SJSA1 (cell line): ENCODE data around the gene ATP1A4. TPM values are rescaled to one million over a fixed set of nuclear protein-coding genes. Genes with fewer than 3 reads are reported as not detected.

Experiments
- DNase-seq, 2 experiments: peaks; one replicate each; pipeline ENCODE4 v3.0.0-alpha.2; 2015 to 2020; ENCODE audit warnings: low spot score in 2 of 2, low read depth in 1 of 2
- H3K27ac ChIP-seq: fragments of 250-450 bp; sonication (Bioruptor Pico); 2 replicates; pipeline ENCODE4 v1.5.1; 2020; ENCODE audit warnings: mild to moderate bottlenecking, moderate library complexity
- H3K27me3 ChIP-seq: fragments of 250-450 bp; sonication (Bioruptor Pico); replicated peaks from 2 replicates; pipeline ENCODE4 v1.5.1; 2020; ENCODE audit warnings: mild to moderate bottlenecking, moderate library complexity
- H3K36me3 ChIP-seq: fragments of 250-450 bp; sonication (Bioruptor Pico); 2 replicates; pipeline ENCODE4 v1.5.1; 2020; ENCODE audit warnings: mild to moderate bottlenecking
- H3K4me1 ChIP-seq: fragments of 250-450 bp; sonication (Bioruptor Pico); replicated peaks from 2 replicates; pipeline ENCODE4 v1.6.1; 2021; ENCODE audit warnings: mild to moderate bottlenecking
- H3K4me3 ChIP-seq: fragments of 250-450 bp; sonication (Bioruptor Pico); 2 replicates; pipeline ENCODE4 v1.5.1; 2020; ENCODE audit warnings: mild to moderate bottlenecking
- H3K9me3 ChIP-seq: fragments of 250-450 bp; sonication (Bioruptor Pico); replicated peaks from 2 replicates; pipeline ENCODE4 v1.5.1; 2020; ENCODE audit warnings: mild to moderate bottlenecking
- total RNA-seq: library from RNA; depleted of rRNA; stranded (reverse); fragments of >200 nt; shearing (Covaris generic); gene quantifications from 2 replicates; pipeline ENCODE4 v1.2.3, GENCODE V29; 2014

Gene ATP1A4
- total RNA-seq, 1 experiment from 2014 or later: not detected

- H3K27me3 ChIP-seq: no peaks in the 10 kb centered on the region
- H3K4me3 ChIP-seq: no peak overlapping the region
- DNase-seq: no peak
- H3K9me3 ChIP-seq: 0 out of 2 replicates have a peak, but pooled peaks cover 4% of the 10 kb centered on the region
- H3K27ac ChIP-seq: no peak overlapping the region
- peaks cover 6% of the 10 kb centered on the region for H3K36me3 ChIP-seq
- peaks cover 7% of the 10 kb centered on the region for H3K4me1 ChIP-seq
These were observed 49.4 kb downstream of the ATP1A4 start for GRCh38 chr1:160200786-160201185.

DNA sequence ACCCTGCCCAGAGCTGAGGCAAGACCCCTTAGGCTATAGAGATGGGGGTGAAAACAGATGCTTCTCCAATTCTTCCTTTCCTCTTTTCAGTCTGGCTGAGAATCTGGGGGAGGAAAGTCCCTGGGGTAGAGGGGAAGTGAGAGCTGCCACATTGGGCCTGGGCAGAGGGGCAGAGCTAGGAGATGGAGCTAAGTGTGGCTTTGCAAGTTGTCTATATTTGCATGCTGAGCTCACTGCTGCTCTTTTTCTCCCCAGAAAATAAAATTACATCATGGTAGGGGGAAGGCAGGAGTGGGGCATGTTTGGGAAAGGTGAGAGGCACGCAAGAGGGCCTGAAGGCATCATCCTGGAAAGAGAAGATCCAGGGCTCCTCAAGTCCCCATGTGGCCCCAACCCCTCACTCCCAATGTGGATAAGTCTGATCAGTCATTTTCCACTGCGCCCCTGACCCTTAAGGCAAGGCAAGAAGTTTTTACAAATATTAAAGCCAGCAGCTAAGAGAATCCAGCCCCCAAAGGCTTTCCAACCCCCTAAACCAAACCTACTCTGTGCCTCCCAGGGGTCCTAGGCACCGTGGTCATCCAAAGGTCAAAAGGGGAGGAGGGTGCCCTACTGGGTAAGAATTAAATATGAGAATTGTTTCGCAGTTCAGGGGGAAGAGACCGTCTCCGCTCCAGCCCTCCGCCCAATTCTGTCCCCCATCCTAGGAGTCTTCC is 53.3 kb downstream of the ATP1A4 start:
- H3K36me3 ChIP-seq: peaks cover 42% of the 10 kb centered on the region
- H3K4me1 ChIP-seq: peaks cover 43% of the 10 kb centered on the region
- peak overlapping the region; percentile 99 for H3K4me3 ChIP-seq
- 0 out of 2 replicates have a peak, but pooled peaks cover 4% of the 10 kb centered on the region for H3K9me3 ChIP-seq
- no peaks in the 10 kb centered on the region for H3K27me3 ChIP-seq
- H3K27ac ChIP-seq: peak overlapping the region; percentile 99
- peak in 1 of 2 experiments; percentile 16 for DNase-seq

DNA sequence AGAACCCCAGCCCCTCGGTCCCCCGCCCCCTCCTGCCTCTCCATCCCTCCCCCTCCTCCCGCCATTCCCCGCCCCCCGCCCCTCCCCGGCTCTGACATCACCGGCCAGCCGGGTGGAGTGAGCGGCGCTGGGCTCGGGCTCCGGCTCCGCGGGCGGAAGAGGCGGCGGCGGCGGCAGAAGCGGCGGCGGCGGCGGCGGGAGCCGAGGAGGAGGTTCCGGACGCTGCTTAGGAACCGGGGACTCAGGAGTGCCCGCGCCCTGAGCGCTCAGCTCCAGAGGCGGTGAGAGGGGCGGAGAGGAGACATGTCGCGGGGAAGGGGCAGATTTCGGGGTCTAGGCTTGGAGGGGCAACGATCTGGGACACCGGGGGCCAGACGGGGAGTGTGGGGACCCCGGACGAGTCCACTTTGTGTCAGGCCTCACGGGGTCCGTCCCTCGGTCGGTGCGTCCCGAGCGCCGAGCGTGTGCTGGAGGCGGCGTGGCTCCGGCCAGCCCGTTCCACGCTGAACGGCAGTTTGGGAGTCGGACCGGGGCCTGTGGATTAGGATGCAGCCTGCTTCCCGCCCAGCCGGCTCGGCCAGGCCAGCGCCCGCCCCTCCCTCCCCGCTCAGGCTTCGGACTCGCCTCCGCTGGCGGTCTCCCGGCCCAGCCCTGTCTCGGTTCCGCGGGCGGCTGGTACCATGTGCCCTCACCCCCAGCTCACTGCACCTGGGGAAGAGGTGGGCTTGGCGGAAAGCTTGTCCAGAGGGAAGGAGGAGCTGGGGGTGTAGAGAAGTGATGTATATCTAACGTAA is 54.0 kb downstream of the ATP1A4 start, which contains the start of gene PEA15:
PEA15 (plus strand) TSS at position 143 of the 794 bp plus-strand sequence. CDS start 6,161 bp downstream, outside the sequence.
- H3K9me3 ChIP-seq: 0 out of 2 replicates have a peak, but pooled peaks cover 8% of the 10 kb centered on the region
- H3K36me3 ChIP-seq: peaks cover 49% of the 10 kb centered on the region
- peak within 1 kb of the TSS; percentile 99 for H3K27ac ChIP-seq
- no peaks in the 10 kb centered on the region for H3K27me3 ChIP-seq
- H3K4me1 ChIP-seq: peaks cover 47% of the 10 kb centered on the region
- H3K4me3 ChIP-seq: peak within 1 kb of the TSS; percentile 99
- peak; percentile 60 to 84 for DNase-seq

DNA sequence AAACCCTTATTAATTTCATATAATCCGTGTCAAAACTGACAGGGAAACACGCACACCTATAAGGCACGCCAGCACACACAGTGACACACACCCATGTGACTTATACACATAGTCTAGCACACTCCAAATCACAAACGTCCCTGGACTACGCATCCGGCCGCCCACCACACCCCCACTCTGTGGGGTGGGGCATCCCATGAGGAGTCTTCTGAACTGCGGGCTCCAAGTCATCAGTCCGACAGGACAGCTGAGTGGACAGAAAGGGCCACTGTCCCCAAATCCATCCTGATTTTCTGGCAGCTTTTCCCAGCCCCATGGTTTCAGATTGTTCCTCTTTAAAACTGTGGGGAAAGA is 54.6 kb downstream of the ATP1A4 start:
- DNase-seq: peak; percentile 81 to 89
- 0 out of 2 replicates have a peak, but pooled peaks cover 9% of the 10 kb centered on the region for H3K9me3 ChIP-seq
- H3K27ac ChIP-seq: peak overlapping the region; percentile 99
- H3K4me3 ChIP-seq: peak overlapping the region; percentile 99
- H3K27me3 ChIP-seq: no peaks in the 10 kb centered on the region
- peaks cover 55% of the 10 kb centered on the region for H3K36me3 ChIP-seq
- H3K4me1 ChIP-seq: peaks cover 47% of the 10 kb centered on the region

- H3K36me3 ChIP-seq: peaks cover 61% of the 10 kb centered on the region
These were observed 55.2 kb downstream of the ATP1A4 start for GRCh38 chr1:160206421-160207117.

DNA sequence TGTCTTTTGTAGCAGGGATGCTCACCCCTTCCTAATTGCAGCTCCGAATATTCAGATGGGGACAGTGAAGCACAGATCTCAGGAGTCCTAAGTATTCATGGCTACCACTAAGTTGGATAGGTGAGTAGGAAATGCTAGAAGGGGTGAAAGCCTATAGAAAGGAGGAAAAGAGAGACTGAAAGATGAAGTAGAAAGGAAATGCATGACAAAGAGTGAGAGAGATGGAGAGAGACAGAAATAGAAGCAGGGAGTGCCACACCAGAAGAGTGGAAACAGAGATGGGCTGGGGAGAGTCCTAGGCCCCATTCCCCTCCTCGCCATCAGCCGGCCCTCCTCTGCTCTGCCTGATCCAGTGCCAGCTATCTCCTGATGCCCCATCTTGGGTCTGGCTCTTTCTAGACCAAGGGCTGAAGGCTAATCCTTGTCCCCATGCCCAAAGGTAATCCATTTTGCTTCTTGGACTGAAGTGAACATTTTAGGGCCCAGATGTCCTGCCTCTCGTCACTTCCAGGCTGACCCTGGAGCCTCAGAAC is 55.8 kb downstream of the ATP1A4 start:
- Histone ChIP-seq H3K4me1 (peaks cover 47% of the 10 kb centered on the region), H3K36me3 (peaks cover 67% of the 10 kb centered on the region), H3K27ac (peak overlapping the region; percentile 99), H3K9me3 (0 out of 2 replicates have a peak, but pooled peaks cover 9% of the 10 kb centered on the region), H3K27me3 (no peaks in the 10 kb centered on the region), H3K4me3 (peak overlapping the region; percentile 99; the same call in 1 of the 2 replicates)
- DNase-seq: no peak

More at GRCh38 chr1:160206421-160207117, 55.2 kb downstream of the ATP1A4 start:
- Histone ChIP-seq H3K4me1 (peaks cover 47% of the 10 kb centered on the region), H3K4me3 (peak overlapping the region; percentile 99), H3K27me3 (no peaks in the 10 kb centered on the region), H3K9me3 (0 out of 2 replicates have a peak, but pooled peaks cover 9% of the 10 kb centered on the region), H3K27ac (peak overlapping the region; percentile 99)
- peak; percentile 89 to 95 for DNase-seq

DNA sequence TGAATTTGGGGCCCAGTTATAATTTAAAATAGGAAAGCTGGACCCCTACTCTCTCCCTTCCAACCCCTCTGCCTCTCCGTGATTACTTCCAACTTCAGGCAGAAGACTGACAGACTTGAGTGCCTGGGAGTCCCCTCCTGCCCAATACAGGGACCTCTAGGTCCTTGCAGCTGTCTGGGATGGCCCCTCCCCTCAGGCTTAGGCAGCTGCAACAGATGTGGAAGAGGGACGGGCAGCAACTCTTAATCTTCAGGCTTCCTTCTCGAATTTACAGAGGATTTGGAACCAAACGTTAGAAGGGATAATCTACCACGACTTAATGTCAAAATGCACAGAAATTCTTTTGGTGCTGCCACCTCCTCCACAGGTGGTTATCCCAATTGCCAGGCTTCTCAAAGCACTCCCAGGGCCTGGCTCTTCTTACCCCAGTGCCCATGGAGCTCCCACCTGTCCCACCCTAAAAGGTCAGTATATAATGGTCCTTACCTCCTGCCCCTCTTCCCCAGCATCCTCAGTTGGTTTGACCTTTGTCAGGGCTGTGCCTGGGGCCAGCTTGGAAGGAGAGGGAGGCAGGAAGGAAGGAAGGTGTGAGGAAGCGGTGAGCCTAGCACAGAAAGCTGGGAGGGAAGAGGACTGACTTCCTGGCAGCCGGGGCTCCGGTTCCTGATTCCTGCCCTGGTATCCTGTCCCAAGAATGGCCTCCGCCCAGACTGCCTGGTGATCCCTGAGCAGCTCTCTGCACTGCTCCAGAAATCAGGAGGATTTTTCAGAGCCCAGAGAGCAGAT is 56.6 kb downstream of the ATP1A4 start:
- peaks cover 75% of the 10 kb centered on the region for H3K36me3 ChIP-seq
- no peaks in the 10 kb centered on the region for H3K27me3 ChIP-seq
- H3K9me3 ChIP-seq: 0 out of 2 replicates have a peak, but pooled peaks cover 9% of the 10 kb centered on the region
- H3K27ac ChIP-seq: peak overlapping the region; percentile 99; the same call in 1 of the 2 replicates
- H3K4me3 ChIP-seq: no peak overlapping the region
- H3K4me1 ChIP-seq: peaks cover 47% of the 10 kb centered on the region
- DNase-seq: no peak

DNA sequence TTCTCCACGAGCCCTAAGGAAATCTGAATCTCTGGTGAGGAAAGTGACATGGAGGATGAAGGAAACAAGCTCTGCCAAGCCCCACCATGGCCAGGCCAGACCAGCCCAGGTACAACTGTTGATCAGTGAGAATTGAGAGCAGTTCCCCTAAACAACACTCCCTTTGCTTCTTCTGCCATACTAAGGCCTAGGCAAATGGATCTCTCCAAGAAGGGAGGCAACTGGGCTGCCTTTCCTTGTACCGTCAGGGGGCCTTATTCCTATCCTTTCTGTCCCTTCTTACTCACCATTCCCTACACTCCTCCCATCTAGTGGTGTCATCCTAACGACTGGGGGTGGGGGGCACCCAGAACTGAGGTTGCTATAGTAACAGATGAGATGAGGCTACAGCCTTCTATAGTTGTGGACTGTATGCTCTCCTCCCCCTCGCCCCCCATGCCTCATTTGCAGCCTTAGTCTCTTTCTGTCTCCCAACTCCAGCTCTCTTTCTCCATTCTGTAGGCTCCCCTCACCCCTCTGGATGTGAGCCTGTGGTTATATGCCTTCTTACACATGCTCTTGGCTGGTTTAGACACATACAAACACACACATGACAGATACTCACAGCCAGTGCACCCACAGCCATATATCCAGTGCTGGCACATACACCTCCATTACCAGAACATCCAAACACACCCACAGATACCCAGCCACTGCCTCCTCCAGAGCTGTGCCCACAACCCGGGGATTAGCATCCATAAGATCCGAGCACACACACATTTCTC is 57.3 kb downstream of the ATP1A4 start:
- 0 out of 2 replicates have a peak, but pooled peaks cover 9% of the 10 kb centered on the region for H3K9me3 ChIP-seq
- H3K36me3 ChIP-seq: peaks cover 81% of the 10 kb centered on the region
- no peaks in the 10 kb centered on the region for H3K27me3 ChIP-seq
- H3K4me1 ChIP-seq: peaks cover 47% of the 10 kb centered on the region
- no peak overlapping the region for H3K27ac ChIP-seq
- no peak for DNase-seq
- H3K4me3 ChIP-seq: no peak overlapping the region

- Histone ChIP-seq H3K27me3 (no peaks in the 10 kb centered on the region), H3K27ac (no peak overlapping the region), H3K4me1 (peaks cover 48% of the 10 kb centered on the region), H3K9me3 (0 out of 2 replicates have a peak, but pooled peaks cover 9% of the 10 kb centered on the region), H3K36me3 (peaks cover 88% of the 10 kb centered on the region), H3K4me3 (no peak overlapping the region)
- no peak for DNase-seq
These were observed 58.1 kb downstream of the ATP1A4 start for GRCh38 chr1:160209321-160210046.

DNA sequence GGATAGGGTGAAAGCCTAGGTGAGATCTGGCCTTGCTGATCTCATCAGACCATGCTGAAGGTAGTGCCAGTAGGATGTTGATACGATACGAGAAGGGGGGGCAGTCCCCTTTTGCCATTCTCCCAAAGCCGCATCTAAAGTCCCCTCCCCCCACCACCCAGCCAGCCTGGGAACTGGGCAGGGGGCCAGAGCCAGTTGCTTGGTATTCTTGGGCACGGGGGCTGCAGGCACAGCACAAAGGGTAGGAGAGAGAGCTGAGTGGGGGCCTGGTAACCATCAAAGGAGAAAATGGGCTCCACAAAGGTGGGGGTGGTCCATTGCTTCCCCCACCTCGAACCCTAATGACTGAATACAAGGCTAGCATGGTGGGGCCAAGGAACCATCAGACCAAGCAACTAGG is 59.2 kb downstream of the ATP1A4 start:
- Histone ChIP-seq H3K36me3 (peaks cover 95% of the 10 kb centered on the region), H3K27ac (no peak overlapping the region)

GRCh38 chr1:160211046-160211790 is 59.8 kb downstream of the ATP1A4 start:
- Histone ChIP-seq H3K4me1 (peaks cover 43% of the 10 kb centered on the region), H3K36me3 (peaks cover 95% of the 10 kb centered on the region), H3K27me3 (no peaks in the 10 kb centered on the region), H3K27ac (no peak overlapping the region), H3K9me3 (0 out of 2 replicates have a peak, but pooled peaks cover 5% of the 10 kb centered on the region), H3K4me3 (no peak overlapping the region)
- DNase-seq: no peak

More for the DNA sequence above, 59.2 kb downstream of the ATP1A4 start:
- Histone ChIP-seq H3K9me3 (0 out of 2 replicates have a peak, but pooled peaks cover 6% of the 10 kb centered on the region), H3K4me3 (no peak overlapping the region), H3K4me1 (peaks cover 42% of the 10 kb centered on the region), H3K27me3 (no peaks in the 10 kb centered on the region)
- DNase-seq: no peak
